HG02973 (cell line): ENCODE results near the gene H2BK1.

Experiments used
- ATAC-seq: cut with Tn5 transposase; IDR thresholded peaks from one replicate; pipeline ENCODE4 v1.9.1; 2021; ENCODE audit warnings: moderate library complexity; ENCODE audit not compliant: unreplicated experiment

Gene H2BK1

DNA sequence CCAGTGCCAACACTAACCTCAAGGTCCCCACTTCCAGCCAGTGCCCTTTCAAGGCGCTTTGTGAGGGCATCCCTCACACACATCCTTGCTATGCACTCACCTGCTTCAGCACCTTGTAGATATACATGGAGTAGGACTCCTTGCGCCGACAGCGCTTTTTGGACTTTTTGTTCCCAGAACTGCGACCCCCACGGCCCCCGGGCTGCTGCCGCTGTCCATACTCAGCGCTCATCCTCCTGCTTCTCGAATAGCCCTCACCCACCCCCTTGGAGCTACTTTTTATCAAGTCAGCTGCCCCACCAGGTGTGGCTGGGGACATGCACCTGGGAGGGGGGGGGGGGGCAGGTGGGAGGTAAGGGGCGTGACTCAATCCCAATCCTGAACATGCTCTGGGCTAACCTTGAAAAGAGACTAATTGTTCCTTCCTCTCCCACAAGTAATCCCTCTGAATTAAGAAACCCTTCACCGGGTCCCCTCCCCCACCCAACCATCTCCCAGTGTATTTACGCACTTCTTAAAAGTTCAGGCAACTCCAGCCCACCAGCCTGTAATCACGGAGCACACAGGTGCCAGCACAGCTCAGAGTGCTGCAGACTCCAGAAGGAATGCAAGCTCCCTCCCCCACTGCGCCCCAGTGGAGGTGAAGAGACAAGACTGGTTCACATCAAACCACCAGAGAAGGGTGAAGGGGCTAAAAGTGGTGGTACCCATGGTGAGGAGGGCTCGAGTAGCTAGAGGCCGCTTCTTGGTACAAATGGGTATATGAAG lies at the start of gene H2BK1:
H2BK1 (minus strand) TSS at position 402 of the 768 bp plus-strand sequence; CDS start at position 232, 170 bp downstream.
- ATAC-seq, result no peak

- ATAC-seq, result no peak
These were observed 47.7 kb upstream of the H2BK1 start for GRCh38 chr7:151257990-151258389.

DNA sequence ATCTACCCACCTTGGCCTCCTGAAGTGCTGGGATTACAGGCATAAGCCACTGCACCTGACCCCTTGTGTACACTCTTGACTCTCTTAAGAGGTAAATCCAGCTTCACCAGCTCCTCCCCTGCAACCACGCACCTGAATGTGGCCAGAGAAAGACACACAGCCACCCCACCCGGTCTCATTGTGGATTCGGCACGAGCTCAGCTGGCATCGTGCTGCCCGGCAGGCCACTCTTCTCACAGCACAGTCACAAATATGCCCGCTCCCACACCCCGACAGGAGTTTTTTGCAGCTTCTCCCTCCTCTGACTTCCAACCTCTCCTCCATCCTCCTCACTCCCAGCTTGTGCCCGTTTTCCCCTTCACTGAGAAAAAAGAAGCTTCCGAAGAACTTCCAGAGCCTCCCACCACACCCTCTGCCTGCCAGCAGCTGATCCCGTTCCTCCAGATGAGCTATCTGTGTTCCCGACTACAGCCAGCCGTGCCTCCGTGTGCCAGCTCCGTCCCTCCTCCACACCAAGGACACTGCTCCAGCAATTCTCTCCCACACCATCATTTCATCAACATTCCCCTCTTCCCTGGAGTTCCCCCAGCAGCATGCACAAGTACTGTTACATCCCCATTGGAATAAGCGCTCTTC lies 46.2 kb upstream of the H2BK1 start:
- no peak for ATAC-seq

GRCh38 chr7:151255390-151255789 lies 45.1 kb upstream of the H2BK1 start:
- ATAC-seq, result no peak

DNA sequence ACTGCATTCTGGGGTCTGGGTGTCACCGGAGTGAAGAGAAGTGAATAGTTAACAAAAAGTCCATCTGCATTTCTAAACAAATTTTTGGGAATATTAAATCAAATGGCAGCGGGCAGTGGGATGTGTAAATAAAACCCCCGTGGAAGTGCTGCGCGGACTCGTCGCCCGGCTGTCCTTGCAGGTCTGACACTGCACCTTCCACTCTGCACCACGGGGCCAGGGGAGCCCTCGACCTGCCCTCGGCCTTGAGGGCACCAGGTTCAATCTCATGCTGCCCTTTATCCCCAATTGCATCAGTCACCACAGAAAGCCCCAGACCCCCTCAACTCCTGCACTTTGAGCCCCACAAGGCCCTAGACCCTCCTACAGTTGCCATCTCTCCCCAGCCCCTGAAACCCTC lies 44.6 kb upstream of the H2BK1 start:
- ATAC-seq, result no peak

DNA sequence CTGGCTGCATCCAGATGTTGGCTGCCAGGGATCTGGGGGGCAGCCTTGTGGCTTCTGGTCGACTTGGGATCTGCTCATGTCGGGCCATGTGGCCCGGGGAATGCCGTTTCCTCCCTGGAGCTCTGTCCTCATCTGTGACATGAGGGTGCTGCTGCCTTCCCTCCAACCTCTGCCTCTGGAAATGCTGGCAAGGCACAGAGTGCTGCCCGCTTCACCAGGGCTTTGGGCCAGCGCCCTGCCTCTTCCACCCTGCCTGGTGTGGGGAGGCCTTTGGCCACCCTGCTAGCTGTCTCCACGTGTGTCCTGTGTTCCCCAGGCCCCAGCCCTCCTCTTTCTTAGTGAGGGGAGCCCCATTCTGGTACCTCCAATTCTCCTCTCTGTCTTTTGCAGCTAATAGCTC lies 44.0 kb upstream of the H2BK1 start:
- no peak for ATAC-seq

DNA sequence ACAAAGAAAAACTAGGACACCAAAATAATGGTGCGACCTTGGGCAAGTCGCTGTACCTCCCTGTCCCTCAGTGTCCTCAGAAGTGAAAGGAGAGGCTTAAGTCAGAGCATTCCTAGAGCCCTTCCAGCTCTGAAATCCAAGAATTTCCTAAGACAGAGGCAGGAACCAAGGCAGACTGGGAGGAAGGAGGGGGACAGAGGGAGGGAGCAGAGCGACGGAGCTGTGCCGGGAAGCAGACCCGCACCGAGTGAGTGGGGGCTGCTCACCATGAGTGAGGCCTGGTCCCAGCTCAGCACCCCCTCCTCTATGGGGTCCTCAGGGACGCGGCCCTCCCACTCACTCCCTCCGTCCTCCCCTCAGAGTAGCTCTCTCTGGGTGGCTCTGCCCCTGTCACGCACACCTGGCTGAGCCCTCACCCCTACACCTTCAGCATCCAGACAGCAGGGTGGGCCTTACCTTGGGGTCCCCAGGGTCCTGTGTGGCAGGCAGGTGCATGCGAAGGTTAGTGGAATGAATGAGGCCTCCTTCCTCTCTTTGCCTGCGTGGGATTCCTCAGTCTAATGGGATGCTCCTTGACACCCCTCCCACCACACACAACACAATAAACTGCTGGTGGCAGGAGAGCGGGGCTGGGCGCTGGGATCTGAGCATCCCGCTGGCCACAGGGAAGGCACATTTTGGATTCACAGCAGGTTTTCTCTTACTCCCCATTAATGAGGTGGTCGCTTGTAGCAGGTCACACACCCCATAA lies 42.8 kb upstream of the H2BK1 start:
- no peak for ATAC-seq

DNA sequence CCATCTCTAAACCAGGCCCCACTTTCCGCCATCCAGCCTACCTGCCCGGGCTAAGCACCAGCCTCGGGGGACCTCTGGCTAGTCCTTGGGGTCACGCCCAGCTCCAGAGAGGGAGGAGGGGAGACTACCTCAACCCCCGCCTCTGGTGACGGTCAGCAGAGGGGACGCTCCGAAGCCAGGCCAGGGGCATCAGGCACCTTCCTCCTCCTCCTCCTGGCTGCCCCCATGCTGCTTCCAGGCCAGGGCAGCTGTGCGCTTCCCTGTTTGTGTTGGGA lies 42.2 kb upstream of the H2BK1 start:
- ATAC-seq, result no peak

DNA sequence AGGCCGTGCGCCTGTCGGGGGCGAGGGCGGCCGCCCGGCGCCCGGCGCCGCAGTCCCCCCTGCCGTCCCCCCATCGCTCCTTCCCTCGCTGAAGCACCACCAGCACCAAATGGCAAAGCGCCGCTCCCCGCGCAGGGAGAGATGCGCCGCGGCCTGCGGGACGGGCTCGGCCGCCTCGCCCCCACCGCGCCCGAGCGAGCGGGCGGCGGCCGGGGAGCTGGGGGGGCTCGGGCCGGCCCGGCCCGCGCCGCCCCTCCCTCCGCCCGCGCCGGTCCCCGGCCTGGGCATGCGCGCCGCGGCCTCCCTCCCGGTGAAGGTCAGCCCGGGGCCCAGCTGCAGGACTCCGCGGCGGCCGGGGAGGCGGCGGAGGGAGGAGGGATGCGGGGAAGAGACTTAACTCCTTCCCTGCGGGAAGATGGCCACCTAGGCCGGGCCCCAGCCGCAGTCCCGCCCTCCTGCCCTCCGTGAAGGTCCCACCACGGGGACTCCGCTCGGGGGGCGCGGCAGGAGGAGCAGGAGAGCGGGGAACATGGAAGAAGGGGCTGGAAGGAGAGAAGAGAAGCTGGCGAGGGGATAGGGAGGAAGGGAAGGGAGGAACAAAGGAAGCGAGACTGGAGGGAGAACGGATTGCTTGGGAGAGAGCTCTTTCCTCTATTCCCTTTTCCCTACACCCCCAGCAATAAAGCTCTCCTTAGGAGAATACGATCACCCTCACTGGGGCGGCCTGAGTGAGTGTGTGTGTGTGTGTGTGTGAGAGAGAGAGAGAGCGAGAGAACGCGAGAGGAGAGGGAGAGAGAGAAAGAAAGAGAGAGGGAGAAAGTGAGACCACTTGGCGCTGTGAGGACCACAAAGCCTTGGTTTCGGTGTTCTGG lies 41.6 kb upstream of the H2BK1 start:
- ATAC-seq, result no peak

DNA sequence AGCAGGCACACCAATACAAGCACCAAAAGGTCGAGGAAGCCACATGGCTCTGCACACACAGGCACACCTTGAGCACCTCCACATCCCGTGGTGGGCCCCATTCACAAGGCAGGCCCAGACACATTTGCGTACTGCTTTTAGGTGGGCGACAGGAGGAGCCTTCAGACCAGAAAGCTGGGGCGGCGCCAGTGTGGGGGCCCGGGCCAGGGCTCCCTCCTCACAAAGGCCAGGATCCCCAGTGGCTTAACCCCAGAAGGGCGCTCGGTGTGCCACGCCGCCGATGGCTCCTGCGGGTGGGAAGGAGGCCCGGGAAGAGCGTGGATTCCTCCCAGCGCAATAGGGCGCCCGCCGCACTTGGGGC lies 41.0 kb upstream of the H2BK1 start:
- no peak for ATAC-seq

- no peak for ATAC-seq
These were observed 40.2 kb upstream of the H2BK1 start for GRCh38 chr7:151250181-151251132.

DNA sequence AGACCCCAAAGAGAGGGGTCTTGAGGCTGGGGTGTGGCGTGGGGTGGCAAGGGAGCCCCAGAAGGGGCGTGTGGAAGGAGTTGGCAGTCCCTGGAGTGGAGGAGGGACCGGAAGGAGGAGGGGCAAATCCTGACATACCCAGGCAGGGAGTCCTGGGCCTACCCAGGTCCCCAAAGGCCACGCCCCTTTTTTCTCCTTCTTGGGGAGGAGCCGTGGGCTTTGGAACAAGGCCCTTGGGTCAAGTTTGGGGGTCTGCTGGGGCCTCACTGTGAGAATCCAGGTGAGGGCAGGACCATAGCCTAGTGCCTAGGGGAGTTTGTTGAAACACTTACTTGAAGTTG lies 39.4 kb upstream of the H2BK1 start:
- no peak for ATAC-seq

DNA sequence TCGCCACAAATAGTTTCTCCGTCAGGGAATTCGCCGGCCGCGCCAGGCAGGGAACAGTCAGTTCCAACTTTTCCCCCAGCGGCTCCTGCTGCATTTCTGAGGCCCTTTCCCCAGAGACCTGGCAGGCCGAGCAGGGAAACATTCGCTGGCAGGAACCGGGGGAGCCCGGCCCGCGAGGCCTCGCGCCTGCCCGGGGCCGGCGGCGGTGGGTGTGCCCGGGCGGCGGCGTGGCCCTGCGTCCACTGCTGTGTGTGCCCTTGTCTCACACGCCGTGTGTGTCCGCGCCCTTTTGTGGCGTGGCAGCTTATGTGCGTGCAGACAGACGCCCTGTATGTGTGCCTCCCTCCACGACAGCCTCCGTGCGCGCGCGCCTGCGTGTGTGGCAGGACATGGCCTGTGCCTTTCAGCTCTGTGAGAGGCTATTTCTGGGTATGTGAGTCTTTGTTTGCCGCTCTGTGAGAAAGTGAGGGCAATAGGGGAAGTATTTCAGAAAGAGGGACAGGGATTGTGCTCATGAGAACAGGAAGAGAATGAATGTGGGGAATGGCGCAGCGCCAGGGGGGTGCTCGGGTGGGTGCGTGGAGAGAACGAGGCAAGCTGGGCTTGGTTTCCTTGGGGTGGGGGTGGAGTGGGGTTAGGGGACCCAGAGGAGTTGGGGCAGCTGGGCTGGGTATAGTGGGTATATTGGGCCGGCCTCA lies 38.9 kb upstream of the H2BK1 start:
- no peak for ATAC-seq

DNA sequence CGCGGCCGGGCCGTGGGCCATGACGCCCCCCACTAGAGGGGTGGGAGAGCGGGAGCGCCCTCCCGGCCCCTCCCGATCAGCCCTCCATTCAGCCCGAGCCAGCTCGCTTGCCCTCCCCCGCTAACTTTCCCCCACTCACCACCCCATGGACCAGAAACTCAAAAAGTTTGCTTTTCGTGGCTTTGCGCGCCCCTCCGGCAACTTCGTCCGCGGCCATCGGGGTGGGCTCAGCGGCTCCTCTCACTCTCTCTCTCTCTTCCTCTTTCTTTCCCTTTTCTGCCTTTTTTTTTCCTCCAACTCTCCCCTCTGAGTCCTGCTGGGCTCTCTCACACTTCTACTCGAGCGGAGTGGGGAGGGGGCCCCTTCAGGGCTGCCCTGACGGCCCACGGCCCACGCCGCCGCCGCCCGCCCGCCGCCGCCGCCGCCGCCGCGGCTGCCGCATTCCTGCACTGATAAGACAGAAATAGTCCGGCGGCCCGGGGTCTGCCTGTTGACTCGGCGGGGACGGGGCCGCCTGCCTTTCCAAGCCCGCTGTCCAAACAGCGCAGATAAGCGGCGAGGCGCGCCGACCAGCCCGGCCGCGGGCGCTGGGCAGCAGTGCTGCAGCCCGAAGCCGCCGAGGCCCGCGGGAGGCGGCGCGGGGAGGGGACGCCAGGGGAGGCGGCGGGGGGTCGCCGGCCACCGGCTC lies 38.2 kb upstream of the H2BK1 start, which contains the start of gene SMARCD3:
SMARCD3 (minus strand) TSS at position 349 of the 688 bp plus-strand sequence; CDS start at position 217, 132 bp downstream.
- ATAC-seq, result no peak

GRCh38 chr7:151247611-151248345 lies 37.5 kb upstream of the H2BK1 start:
- ATAC-seq, result no peak

DNA sequence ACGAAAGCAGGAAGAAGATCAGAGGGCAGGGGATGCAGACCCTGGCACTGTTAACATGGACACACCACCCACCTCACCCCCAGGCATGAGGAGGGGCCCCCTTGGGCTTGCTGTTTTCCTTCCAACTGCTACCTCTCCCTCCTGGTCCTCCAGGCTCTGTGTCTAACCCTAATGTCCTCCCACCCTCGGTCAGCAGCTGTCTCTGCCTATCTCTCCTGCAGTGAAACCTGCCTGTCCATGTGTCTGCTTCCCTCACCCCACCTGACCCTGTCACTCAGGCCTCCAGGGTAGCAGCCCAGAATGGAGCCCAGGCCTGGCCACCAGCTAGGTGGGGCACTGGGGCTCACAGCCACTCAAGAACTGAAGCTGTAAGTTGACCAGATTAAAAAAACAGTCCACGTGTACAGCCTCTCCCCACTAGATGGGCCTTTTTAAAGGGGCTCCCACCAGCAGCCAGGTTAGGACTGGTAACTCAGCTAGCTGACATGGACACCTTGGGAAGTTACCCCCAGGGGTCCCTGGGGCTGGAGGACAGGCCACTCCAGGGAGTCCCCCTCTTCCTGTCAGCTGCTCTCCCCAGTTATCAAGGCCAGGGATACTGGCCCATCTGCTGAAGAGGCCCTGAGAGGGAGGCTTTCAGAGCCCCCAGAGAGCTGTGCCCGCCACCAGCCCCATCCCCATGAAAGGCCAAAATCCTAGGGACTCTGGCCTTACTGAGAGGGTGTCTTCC lies 36.7 kb upstream of the H2BK1 start:
- no peak for ATAC-seq

GRCh38 chr7:151246102-151246850 lies 36.0 kb upstream of the H2BK1 start:
- ATAC-seq, result no peak
